ENCODE measurements around the gene ARHGEF38. TPM values are rescaled to one million over a fixed set of nuclear protein-coding genes. Genes with fewer than 3 reads are reported as not detected.
"Not testable (repeated sequence)": the region's sequence is repeated elsewhere in the genome, so short reads cannot be mapped to it uniquely, and the experiment has no call there.

ARHGEF38 gene
- total and polyA plus RNA-seq, 9 donors = 0.12 to 1.3 (median 0.24) TPM; not detected in 5

DNA sequence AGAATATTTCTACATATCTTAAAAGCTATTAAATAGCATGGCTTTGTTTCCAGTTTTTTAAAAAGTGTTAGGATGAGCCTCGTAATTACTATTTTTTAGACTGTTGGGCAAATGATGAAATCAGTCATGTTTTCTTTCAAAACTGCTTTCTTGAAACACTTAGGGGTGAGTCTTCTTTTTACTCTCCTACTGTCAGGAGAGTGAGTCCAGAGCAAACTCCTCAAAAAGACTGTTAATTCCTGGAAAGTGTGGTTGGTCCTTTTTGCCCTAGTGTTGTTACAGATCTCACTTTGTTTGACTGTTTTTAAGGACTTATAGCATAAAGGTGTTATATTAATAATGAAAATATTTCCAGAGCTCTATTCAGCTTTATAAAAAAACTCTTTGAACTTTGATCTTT is 162.5 kb downstream of the ARHGEF38 start:
- H3K36me3 ChIP-seq = no peaks in the 10 kb centered on the region
- 79 to 86% (median 83%) methylated on average over 1 of the region's 1 CpG for WGBS, 3 donors
- H3K27me3 ChIP-seq = no peaks in the 10 kb centered on the region
- no peaks in the 10 kb centered on the region for H3K9me3 ChIP-seq
- intact Hi-C loops (cut with DNase I) = no loop called here
- no peaks in the 10 kb centered on the region for H3K4me1 ChIP-seq (ENCODE audit: insufficient read depth)
- H3K27ac ChIP-seq = no peak overlapping the region
- H3K4me3 ChIP-seq = no peak overlapping the region
- no peak for TF ChIP-seq EP300 (IDR thresholded peaks at IDR 0.05)
- TF ChIP-seq, protein P1, sequence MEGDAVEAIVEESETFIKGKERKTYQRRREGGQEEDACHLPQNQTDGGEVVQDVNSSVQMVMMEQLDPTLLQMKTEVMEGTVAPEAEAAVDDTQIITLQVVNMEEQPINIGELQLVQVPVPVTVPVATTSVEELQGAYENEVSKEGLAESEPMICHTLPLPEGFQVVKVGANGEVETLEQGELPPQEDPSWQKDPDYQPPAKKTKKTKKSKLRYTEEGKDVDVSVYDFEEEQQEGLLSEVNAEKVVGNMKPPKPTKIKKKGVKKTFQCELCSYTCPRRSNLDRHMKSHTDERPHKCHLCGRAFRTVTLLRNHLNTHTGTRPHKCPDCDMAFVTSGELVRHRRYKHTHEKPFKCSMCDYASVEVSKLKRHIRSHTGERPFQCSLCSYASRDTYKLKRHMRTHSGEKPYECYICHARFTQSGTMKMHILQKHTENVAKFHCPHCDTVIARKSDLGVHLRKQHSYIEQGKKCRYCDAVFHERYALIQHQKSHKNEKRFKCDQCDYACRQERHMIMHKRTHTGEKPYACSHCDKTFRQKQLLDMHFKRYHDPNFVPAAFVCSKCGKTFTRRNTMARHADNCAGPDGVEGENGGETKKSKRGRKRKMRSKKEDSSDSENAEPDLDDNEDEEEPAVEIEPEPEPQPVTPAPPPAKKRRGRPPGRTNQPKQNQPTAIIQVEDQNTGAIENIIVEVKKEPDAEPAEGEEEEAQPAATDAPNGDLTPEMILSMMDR (IDR thresholded peaks at IDR 0.05) = no peak
- no peak for TF ChIP-seq POLR2A (IDR thresholded peaks at IDR 0.05)
- no peak for DNase-seq

DNA sequence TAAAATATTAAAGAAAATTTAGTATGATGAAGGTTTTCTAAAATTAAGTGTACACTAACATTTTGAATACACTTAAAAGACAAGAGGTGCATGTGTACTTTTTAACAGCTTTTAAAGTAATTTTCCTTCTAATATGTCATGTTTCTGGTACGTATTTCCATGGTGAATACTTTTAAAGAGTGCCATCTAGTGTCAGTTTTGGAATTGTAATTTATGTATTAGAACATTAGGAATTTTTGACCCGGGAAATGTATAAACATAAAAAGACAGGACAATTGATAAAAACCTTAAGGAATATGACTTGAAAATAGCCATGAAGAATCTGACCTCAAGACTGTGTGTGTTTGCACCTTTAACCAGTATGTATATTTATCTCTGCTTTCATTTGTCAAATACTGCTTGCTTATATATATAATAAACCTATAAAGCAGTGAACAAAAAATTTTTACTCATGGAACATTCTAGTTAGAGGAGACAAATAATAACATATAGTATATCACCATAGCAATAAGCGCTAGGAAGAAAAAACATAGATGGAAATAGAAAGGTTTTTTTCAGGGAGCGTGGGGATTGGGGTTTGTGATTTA is 163.4 kb downstream of the ARHGEF38 start:
- no peaks in the 10 kb centered on the region for H3K36me3 ChIP-seq
- intact Hi-C loops (cut with DNase I) = no loop called here
- H3K4me3 ChIP-seq = no peak overlapping the region
- H3K27ac ChIP-seq = no peak overlapping the region
- no peaks in the 10 kb centered on the region for H3K4me1 ChIP-seq (ENCODE audit: insufficient read depth)
- DNase-seq = no peak
- no peaks in the 10 kb centered on the region for H3K27me3 ChIP-seq
- whole genome bisulfite sequencing, 3 donors = 43 to 45% (median 45%) methylated on average over 4 of the region's 4 CpGs
- no peaks in the 10 kb centered on the region for H3K9me3 ChIP-seq
- TF ChIP-seq EP300 (IDR thresholded peaks at IDR 0.05) = no peak
- TF ChIP-seq POLR2A (IDR thresholded peaks at IDR 0.05) = no peak
- TF ChIP-seq, protein P1 (IDR thresholded peaks at IDR 0.05) = no peak

DNA sequence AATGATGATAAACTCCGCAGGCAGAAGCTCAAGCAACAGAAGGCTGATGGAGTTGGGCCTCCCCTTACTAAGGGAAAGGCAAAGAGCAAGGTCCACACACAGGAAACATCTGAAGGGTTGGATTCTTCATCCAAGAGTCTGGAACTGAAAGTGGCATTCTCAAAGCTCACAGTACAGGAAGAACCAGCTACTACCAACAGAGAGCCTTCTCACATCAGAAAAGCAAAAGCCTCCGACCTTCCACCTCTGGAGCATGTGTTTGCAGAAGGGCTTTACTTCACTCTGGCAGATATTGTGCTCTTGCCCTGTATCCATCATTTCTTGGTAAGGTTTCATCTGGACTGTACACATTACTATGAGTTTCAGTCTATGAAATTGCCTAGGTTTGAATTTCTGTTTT is 166.8 kb downstream of the ARHGEF38 start:
- no peaks in the 10 kb centered on the region for H3K36me3 ChIP-seq
- H3K27ac ChIP-seq = no peak overlapping the region
- H3K27me3 ChIP-seq = no peaks in the 10 kb centered on the region
- no peak for DNase-seq
- 92 to 98% (median 98%) methylated on average over 2 of the region's 2 CpGs for WGBS, 3 donors
- intact Hi-C loops (cut with DNase I) = no loop called here
- no peak overlapping the region for H3K4me3 ChIP-seq
- H3K4me1 ChIP-seq (ENCODE audit: insufficient read depth) = no peaks in the 10 kb centered on the region
- TF ChIP-seq EP300 (IDR thresholded peaks at IDR 0.05) = no peak
- TF ChIP-seq, protein P1 (IDR thresholded peaks at IDR 0.05) = no peak
- TF ChIP-seq POLR2A (IDR thresholded peaks at IDR 0.05) = no peak
- no peaks in the 10 kb centered on the region for H3K9me3 ChIP-seq

DNA sequence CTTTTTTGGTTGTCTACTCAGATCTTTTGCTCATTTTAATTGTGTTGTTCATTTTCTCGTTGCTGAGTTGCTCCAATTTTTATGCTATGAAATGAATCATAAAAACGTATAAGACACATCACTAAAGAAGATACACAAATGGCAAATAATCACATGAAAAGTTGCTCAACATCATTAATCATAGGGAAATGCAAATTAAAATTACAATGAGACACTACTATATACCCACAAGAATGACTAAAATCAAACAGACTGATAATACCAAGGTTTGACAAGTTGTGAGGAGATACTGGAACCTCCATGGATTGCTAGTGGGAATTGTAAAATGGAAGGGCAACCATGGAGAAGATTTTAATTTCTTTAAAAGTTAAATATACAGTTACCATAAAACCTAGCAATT is 173.2 kb downstream of the ARHGEF38 start:
- TF ChIP-seq POLR2A (IDR thresholded peaks at IDR 0.05) (no peak), EP300 (IDR thresholded peaks at IDR 0.05) (no peak)
- TF ChIP-seq, protein P1 (IDR thresholded peaks at IDR 0.05) = no peak
- Histone ChIP-seq H3K36me3 (no peaks in the 10 kb centered on the region), H3K4me1 (ENCODE audit: insufficient read depth) (no peaks in the 10 kb centered on the region), H3K4me3 (no peak overlapping the region), H3K27ac (no peak overlapping the region), H3K9me3 (no peaks in the 10 kb centered on the region), H3K27me3 (no peaks in the 10 kb centered on the region)
- WGBS, 3 donors = 92 to 96% (median 93%) methylated on average over 2 of the region's 2 CpGs
- intact Hi-C loops (cut with DNase I) = no loop called here
- no peak for DNase-seq

DNA sequence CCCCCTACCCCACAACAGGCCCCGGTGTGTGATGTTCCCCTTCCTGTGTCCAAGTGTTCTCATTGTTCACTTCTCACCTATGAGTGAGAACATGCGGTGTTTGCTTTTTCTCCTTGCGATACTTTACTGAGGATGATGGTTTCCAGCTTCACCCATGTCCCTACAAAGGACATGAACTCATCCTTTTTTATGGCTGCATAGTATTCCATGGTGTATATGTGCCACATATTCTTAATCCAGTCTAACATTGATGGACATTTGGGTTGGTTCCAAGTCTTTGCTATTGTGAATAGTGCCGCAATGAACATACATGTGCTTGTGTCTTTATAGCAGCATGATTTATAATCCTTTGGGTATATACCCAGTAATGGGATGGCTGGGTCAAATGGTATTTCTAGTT is 177.5 kb downstream of the ARHGEF38 start:
- H3K36me3 ChIP-seq; DNase-seq; H3K9me3 ChIP-seq; H3K27me3 ChIP-seq; H3K4me1 ChIP-seq (ENCODE audit: insufficient read depth); H3K4me3 ChIP-seq; H3K27ac ChIP-seq; intact Hi-C loops (cut with DNase I): not testable (repeated sequence)
- WGBS, 3 donors = 96 to 99% (median 98%) methylated on average over 4 of the region's 4 CpGs

Small RNA genes lying within 50 kb of the gene (small RNA-seq; reads per million reads assigned to genes)
- not detected for gene ATP5F1EP1

Other genes starting within 250 kb of the ARHGEF38 start
- 100 to 1,000 TPM in 2 of 7 donors, 10 to 100 TPM in 5; 53.5 to 127 (median 65.6) TPM for gene PPA2, start 78.6 kb upstream of the ARHGEF38 start, total RNA-seq
- gene PPA2, start 78.6 kb upstream of the ARHGEF38 start, polyA plus RNA-seq = 10 to 100 TPM; 43.8 to 71.7 TPM
- gene INTS12, start 156.1 kb downstream of the ARHGEF38 start, total RNA-seq = 10 to 100 TPM in 6 of 7 donors, 1 to 10 TPM in 1; 8.2 to 18.5 (median 13.4) TPM
- 10 to 100 TPM; 13.4 to 24.9 TPM for gene INTS12, start 156.1 kb downstream of the ARHGEF38 start, polyA plus RNA-seq
- gene GSTCD, start 156.2 kb downstream of the ARHGEF38 start, total RNA-seq = 10 to 100 TPM in 3 of 7 donors, 1 to 10 TPM in 4; 5.5 to 10.4 (median 6.8) TPM
- gene GSTCD, start 156.2 kb downstream of the ARHGEF38 start, polyA plus RNA-seq = 1 to 10 TPM; 2.0 to 5.8 TPM

Data from ovary (tissue), 9 donors.